Transverse colon (tissue), 4 donors: Measurements from ENCODE around the gene NUMB. TPM values are rescaled to one million over a fixed set of nuclear protein-coding genes. Genes with fewer than 3 reads are reported as not detected.

ENCODE experiments used
- DNase-seq: peaks from one replicate; pipeline ENCODE4 v3.0.0-alpha.2; 2019
- H3K27ac ChIP-seq, 4 donors: fragments of 200-600 bp; sonication (generic); 2 replicates each; pipeline ENCODE4 v1.5.1; 2016 to 2018; ENCODE audit warnings: inconsistent platforms in 4 of 4
- H3K27me3 ChIP-seq: fragments of 200-600 bp; sonication (generic); 2 replicates; pipeline ENCODE4 v1.5.1; 2017; ENCODE audit warnings: inconsistent platforms
- H3K36me3 ChIP-seq, 4 donors: fragments of 200-600 bp; sonication (generic); 2 replicates each; pipeline ENCODE4 v1.5.1; 2017 to 2019; ENCODE audit warnings: inconsistent platforms in 4 of 4
- H3K4me1 ChIP-seq, 4 donors: fragments of 200-600 bp; sonication (generic); 2 replicates each; pipeline ENCODE4 v1.5.1; 2017 to 2020; ENCODE audit warnings: inconsistent platforms in 4 of 4
- H3K4me3 ChIP-seq, 4 donors: fragments of 200-600 bp; sonication (generic); 1 replicate in 1 of 4; 2 replicates in 3 of 4; pipeline versions ENCODE4 v1.5.1 to v1.6.1; 2017 to 2019; ENCODE audit warnings: inconsistent platforms in 4 of 4
- H3K9me3 ChIP-seq, 2 donors: fragments of 200-600 bp; sonication (generic); 2 replicates each; pipeline ENCODE4 v1.5.1; 2017 to 2019; ENCODE audit warnings: inconsistent platforms in 2 of 2
- EP300 ChIP-seq: sonication (generic); formaldehyde crosslinking; IDR thresholded peaks from one replicate; pipeline ENCODE4 v1.6.1; 2017; ENCODE audit warnings: antibody characterized with exemption, low read depth
- POLR2A ChIP-seq: fragments of 450-650 bp; IDR thresholded peaks from one replicate; pipeline ENCODE4 v1.6.1; 2016; ENCODE audit warnings: antibody characterized with exemption, mild to moderate bottlenecking, moderate library complexity
- POLR2AphosphoS5 ChIP-seq, 3 donors: sonication (generic); formaldehyde crosslinking; IDR thresholded peaks; one replicate each; pipeline ENCODE4 v1.6.1; 2016; ENCODE audit warnings: antibody characterized with exemption in 3 of 3
- WGBS, 2 donors: methylation state at CpG; one replicate each; pipeline ENCODE4 v1.1.5; 2018; ENCODE audit warnings: low coverage in 1 of 2; 5-methylcytosine and 5-hydroxymethylcytosine counted together
- in situ Hi-C, 4 donors: fragments of 200-750 bp; cut with MboI; loops; one replicate each; pipeline versions ENCODE4 v1.15.0 to v1.15.1; 2017; ENCODE audit warnings: low sequenced_read_pairs in 3 of 4, low pct_ligation_motif_present in 1 of 4, low pct_unique_long_range_greater_than_20kb in 1 of 4
- intact Hi-C: fragments of 100-400 bp; cut with DNase I; formaldehyde crosslinking; loops from one replicate; pipeline ENCODE4 v1.15.1; 2023; ENCODE audit warnings: low total_unique reads
- total RNA-seq, 4 donors: library from RNA; depleted of rRNA; stranded (reverse); fragments of >200 nt; gene quantifications; one replicate each; pipeline ENCODE4 v1.1.0, GENCODE V29; 2016
- TF ChIP-seq, protein P1 (sequence below), 5 experiments: fragments of 200-600 bp in 3 of 5; fragments of 450-650 bp in 2 of 5; sonication (generic) in 3 of 5; IDR thresholded peaks; 1 replicate in 2 of 5; 2 replicates in 3 of 5; pipeline ENCODE4 v1.5.1; 2016 to 2017; ENCODE audit warnings: antibody characterized with exemption in 5 of 5, inconsistent platforms in 3 of 5, mild to moderate bottlenecking in 2 of 5, moderate library complexity in 1 of 5

Gene NUMB
- total RNA-seq, 4 donors from 2014 or later: 64.7 to 117 (median 103) TPM

DNA sequence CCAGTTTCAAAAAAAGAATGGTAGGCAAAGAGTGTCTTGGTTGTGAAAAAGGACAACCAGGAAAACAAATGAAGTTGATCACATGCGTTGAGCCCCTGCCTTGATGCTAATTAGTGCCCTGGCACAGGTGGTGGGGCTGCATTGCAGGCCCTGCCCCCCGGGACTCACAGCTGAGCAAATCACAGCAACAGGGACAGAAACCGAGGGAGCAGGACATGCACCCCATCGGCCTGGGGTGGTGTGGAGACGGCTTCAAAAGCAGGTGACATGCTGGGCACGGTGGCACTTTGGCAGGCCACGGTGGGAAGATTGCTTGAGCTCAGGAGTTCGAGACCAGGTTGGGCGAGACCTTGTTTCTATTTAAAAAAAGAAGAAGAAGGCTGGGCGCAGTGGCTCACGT is 222.2 kb downstream of the NUMB start:
- Histone ChIP-seq H3K36me3 (no peaks in the 10 kb centered on the region), H3K27ac (no peak overlapping the region), H3K4me3 (no peak overlapping the region), H3K9me3 (no peaks in the 10 kb centered on the region), H3K4me1 (peaks cover 23 to 52% (median 29%) of the 10 kb centered on the region in 4 donors), H3K27me3 (peaks cover 41% of the 10 kb centered on the region)
- WGBS, 2 donors: 50 to 68% methylated on average over 1 to 11 of the region's 11 CpGs
- in situ Hi-C loops (no loop called here), intact Hi-C loops (no loop called here)
- DNase-seq: no peak
- TF ChIP-seq, protein P1, sequence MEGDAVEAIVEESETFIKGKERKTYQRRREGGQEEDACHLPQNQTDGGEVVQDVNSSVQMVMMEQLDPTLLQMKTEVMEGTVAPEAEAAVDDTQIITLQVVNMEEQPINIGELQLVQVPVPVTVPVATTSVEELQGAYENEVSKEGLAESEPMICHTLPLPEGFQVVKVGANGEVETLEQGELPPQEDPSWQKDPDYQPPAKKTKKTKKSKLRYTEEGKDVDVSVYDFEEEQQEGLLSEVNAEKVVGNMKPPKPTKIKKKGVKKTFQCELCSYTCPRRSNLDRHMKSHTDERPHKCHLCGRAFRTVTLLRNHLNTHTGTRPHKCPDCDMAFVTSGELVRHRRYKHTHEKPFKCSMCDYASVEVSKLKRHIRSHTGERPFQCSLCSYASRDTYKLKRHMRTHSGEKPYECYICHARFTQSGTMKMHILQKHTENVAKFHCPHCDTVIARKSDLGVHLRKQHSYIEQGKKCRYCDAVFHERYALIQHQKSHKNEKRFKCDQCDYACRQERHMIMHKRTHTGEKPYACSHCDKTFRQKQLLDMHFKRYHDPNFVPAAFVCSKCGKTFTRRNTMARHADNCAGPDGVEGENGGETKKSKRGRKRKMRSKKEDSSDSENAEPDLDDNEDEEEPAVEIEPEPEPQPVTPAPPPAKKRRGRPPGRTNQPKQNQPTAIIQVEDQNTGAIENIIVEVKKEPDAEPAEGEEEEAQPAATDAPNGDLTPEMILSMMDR (IDR thresholded peaks at IDR 0.05): no peak
- TF ChIP-seq POLR2A: no peak
- no peak for TF ChIP-seq POLR2AphosphoS5 (IDR thresholded peaks at IDR 0.05)
- TF ChIP-seq EP300: no peak

DNA sequence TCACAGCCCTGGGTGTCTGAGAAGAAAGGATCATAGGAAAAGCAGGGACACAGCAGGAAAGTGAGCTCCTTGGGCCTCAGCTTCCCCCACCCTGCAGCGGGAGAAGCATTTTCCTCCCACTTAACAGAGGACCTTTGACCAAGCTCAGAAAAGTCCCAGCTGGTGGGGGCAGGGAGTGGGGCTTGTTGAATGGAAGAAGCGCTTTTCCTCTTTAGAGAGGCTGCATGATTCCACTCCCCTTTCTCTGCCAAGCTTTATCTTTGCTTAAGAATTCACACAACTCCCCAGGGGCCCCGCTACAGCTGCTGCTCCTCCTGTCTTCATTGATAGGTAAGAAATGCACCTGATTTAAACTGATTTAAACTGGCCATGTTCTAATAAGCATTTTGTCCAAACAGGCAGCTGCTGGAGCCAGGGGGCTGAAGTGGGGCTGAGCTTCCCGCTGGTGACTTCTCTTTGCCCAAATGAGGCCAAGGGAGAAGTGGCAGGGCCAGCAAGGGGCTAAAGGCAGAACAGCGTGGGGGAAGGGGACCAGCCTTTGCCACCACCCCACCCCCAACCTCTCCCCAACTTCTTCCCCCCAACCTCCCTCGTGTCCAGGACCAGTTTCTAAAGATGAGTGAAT is 222.7 kb downstream of the NUMB start:
- DNase-seq: no peak
- TF ChIP-seq EP300 (no peak), POLR2AphosphoS5 (IDR thresholded peaks at IDR 0.05) (no peak), POLR2A (no peak)
- TF ChIP-seq, protein P1 (IDR thresholded peaks at IDR 0.05): no peak
- Histone ChIP-seq H3K36me3 (no peaks in the 10 kb centered on the region), H3K27ac (no peak overlapping the region), H3K4me3 (no peak overlapping the region), H3K27me3 (peaks cover 41% of the 10 kb centered on the region), H3K4me1 (peaks cover 23 to 47% (median 29%) of the 10 kb centered on the region in 4 donors), H3K9me3 (no peaks in the 10 kb centered on the region)
- intact Hi-C loops: no loop called here
- WGBS, 2 donors: 54% methylated on average over 6 of the region's 6 CpGs; no CpG with 5 or more reads in 1 of the 2 donors
- in situ Hi-C loops: no loop called here

DNA sequence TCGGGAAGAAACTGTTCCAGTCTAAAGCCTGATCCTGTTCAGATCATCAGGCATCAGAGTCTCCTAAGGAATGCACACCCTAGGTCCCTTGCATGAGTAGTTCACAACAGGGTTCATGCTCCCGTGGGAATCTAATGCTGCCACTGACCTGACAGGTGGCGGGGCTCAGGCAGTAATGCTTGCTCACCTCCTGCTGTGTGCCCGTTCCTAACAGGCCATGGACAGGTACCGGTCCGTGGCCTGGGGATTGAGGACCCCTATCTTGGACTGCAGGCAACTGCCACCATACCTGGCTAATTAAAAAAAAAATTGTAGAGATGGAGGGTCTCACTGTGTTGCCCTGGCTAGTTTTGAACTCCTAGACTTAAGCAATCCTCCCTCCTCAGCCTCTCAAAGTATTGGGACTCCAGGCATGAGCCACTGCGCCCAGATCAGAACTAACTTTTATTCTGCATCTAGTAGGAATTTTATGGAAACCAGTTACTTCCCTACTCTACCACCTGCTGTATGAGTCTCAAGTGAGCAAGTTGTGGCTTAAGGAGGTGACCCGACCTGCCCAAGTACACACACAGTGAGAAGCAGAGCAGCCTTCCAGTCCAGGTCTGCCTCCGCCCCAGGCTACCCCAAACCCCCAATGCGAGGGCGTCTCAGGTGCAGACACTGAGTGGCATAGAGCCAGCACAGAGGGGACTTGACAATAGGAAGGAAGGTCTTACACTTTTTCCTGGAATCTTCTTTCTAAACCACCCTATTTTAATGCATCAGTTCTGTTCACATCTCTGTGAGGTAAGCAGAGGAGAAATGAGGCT is 223.6 kb downstream of the NUMB start:
- WGBS, 2 donors: 74 to 100% methylated on average over 1 to 7 of the region's 11 CpGs
- H3K27ac ChIP-seq: no peak overlapping the region
- H3K4me1 ChIP-seq: peaks cover 20 to 39% (median 27%) of the 10 kb centered on the region in 4 donors
- intact Hi-C loops (no loop called here), in situ Hi-C loops (no loop called here)
- DNase-seq: no peak
- H3K36me3 ChIP-seq: no peaks in the 10 kb centered on the region
- H3K4me3 ChIP-seq: no peak overlapping the region
- H3K9me3 ChIP-seq: no peaks in the 10 kb centered on the region
- peaks cover 33% of the 10 kb centered on the region for H3K27me3 ChIP-seq
- TF ChIP-seq EP300 (no peak), POLR2AphosphoS5 (IDR thresholded peaks at IDR 0.05) (no peak), POLR2A (no peak)
- TF ChIP-seq, protein P1 (IDR thresholded peaks at IDR 0.05): no peak

DNA sequence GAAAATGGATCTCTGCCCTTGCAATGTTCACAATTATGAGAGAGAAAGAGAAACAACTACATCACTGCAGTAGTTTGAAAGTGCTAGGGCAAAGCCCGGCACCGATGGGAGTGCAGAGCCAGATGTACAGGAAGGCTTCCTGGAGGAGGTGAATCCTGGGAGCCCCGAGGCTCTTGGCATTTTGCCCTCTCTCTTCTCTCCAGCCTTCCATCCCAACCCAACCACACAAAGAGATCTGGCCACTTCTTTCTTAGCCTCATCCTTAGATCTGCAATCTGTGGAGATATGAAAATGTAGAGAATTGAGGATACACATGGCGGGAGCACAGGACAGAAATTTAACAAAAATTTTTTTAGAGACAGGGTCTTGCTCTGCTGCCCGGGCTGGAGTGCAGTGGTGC is 224.3 kb downstream of the NUMB start:
- Histone ChIP-seq H3K27ac (no peak overlapping the region), H3K4me3 (no peak overlapping the region), H3K4me1 (peaks cover 18 to 32% (median 22%) of the 10 kb centered on the region in 4 donors), H3K9me3 (no peaks in the 10 kb centered on the region), H3K36me3 (no peaks in the 10 kb centered on the region), H3K27me3 (peaks cover 25% of the 10 kb centered on the region)
- no peak for DNase-seq
- TF ChIP-seq POLR2AphosphoS5 (IDR thresholded peaks at IDR 0.05) (no peak), POLR2A (no peak), EP300 (no peak)
- TF ChIP-seq, protein P1 (IDR thresholded peaks at IDR 0.05): no peak
- intact Hi-C loops: no loop called here
- 80 to 100% methylated on average over 1 to 5 of the region's 5 CpGs for WGBS, 2 donors
- in situ Hi-C loops: no loop called here
